ENCODE results near the gene CTNNA2.
"Not testable (repeated sequence)": the region's sequence is repeated elsewhere in the genome, so short reads cannot be mapped to it uniquely, and the experiment has no call there.

The CTNNA2 gene

DNA sequence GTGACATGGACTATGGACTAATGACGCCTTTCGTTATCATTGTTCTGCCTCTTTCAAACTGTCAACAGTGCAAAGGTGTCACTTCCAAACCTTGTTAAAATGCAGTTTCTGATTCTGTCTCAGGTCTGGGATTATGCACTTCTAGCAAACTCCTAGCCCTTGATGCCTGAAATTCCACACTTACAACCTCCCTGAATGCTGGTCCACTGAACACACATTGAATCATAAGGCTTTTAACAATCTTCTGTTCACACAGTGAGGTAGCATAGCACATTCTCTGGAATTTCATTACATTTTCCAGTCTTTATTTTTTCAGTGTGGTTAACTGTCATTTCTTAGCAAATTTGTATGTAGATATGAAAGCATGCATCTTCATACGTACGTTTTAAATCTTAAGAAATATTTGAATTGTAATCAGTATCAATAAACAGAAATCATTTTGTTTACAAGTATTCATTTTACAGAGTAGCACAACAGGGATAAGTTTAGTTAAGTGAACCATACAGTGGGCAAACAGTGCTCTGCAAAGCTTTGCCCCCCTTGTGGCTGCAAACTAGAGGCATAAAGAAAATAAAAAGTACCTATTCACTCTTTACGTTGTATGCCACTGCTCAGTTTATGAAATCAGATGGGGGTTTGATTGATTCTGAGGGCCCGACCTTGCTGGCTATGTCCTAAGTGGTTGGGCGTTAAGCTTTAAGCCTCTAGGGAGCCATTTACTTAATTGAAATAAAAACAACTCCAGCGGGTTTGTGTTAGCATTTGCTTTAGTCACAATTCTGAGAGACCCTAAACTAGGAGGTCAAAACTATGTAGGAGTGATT is 540.9 kb downstream of the CTNNA2 start:
- peak; percentile 44 for DNase-seq

DNA sequence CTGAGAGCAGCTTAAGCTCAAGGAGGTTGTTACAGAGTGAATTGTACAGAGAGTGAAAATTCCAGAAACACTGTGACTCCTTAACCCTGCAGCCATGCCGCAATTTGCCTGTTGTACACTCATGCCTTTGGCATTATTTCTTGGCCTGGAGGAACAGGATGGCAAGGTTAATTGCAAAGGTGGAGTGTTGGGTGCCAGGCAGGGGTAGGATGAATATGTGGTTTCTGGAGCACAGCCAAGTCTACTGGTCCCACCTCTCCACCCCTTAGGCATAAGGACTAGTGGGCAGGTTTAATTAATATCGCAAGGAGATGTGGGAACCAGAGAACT is 541.5 kb downstream of the CTNNA2 start:
- DNase-seq, result peak; percentile 27

GRCh38 chr2:80057956-80058355 is 545.1 kb downstream of the CTNNA2 start:
- no peak for DNase-seq

DNA sequence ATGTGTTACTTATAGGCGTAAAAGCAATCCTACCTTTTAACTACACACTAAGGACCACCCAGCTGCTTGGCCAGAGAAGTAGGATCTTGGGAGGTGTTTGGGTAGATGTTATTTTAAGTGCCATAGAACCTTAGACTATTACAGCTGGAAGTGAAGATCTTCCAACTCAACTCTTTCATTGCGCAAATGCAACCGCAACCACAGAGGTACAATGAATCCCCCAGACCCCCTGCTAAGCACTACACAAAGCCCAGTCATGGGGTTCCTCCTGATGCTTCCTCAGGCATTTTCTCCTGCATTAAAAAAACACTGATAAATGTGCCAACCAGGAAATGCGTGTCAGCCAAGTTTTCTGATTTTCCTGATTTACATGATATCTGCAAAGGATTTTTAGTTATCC is 545.7 kb downstream of the CTNNA2 start:
- DNase-seq, result no peak

GRCh38 chr2:80059447-80059846 is 546.6 kb downstream of the CTNNA2 start:
- DNase-seq, result no peak

- no peak for DNase-seq
Measured at GRCh38 chr2:80061881-80062280, 549.0 kb downstream of the CTNNA2 start.

DNA sequence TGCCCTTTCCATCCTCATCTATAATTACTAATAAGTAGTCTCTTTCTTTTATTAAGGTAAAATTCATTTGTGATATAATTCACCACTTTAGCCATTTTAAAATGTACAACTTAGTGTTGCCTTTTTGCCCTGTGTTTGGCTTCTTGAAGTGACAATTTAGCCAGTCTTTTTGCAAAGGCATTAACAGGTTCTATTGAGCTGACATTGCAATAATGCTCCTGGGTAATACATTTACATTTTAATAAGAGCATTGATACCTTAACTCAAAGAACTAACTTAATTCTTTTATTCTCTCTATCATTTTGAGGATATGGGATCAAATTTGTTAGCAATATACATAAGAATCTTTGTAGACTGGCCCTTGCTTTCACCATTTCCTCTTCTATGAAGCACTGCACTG is 549.4 kb downstream of the CTNNA2 start:
- DNase-seq, result no peak

GRCh38 chr2:80068038-80068731 is 555.3 kb downstream of the CTNNA2 start:
- DNase-seq, result peak; percentile 65

- no peak for DNase-seq
Measured at GRCh38 chr2:80070587-80070986, 557.7 kb downstream of the CTNNA2 start.

GRCh38 chr2:80071941-80072340 is 559.1 kb downstream of the CTNNA2 start:
- DNase-seq, result no peak

DNA sequence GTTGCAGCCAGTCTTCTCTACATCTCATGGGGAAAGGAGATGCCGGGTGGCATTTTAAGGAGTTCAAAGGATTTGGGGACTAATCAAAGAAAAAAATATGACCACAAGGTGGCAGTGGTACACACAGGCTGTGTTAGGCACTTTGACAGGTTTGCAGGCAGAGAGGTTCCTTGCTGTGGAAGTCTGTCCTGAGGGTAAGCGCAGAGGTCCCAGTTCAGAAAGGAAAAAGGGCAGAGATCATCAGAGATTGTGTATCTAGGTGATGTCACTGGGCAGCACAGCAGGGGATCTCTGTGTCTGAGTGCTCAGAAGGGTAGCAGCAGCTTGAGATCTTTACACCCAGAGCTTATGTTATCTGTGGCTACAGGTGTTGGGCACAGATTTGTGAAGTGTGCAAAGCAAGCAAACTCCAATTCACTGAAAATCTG is 560.3 kb downstream of the CTNNA2 start:
- DNase-seq, result peak; percentile 22

DNA sequence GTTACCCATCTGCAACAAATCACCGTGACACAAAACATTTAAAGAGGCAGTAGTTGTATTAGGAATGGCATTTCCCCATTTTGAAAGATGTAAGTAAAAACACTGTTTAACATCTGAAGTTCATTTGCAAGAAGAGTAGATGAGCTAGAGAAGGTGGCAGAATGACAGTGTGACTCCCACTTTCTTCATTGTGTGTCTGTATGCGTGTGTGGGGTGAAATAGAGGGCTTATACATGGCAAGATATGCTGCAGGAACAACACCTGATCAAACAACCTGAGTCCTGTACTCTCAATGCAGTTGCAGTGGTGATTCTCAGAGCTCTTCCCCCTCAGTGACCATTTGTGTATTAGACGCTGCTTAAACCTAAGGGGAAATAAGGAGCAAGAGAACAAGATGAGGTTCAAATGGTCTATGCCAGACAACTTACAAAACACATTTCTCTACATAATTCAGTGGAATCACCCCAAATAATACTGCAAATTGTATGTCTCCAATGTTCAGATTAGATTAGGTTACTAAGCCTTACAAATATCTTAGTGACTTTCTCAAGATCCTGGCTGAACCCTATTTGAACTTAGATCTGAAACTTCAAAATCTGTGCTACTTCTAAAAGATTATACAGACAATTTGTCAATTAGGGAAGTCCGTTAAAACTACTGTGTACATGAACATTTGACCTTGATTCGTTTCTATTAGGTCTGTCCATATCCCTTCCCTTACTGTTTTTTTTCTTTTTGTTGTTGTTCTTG is 561.6 kb downstream of the CTNNA2 start:
- no peak for DNase-seq

- DNase-seq, result no peak
Measured at GRCh38 chr2:80075719-80076118, 562.9 kb downstream of the CTNNA2 start.

DNA sequence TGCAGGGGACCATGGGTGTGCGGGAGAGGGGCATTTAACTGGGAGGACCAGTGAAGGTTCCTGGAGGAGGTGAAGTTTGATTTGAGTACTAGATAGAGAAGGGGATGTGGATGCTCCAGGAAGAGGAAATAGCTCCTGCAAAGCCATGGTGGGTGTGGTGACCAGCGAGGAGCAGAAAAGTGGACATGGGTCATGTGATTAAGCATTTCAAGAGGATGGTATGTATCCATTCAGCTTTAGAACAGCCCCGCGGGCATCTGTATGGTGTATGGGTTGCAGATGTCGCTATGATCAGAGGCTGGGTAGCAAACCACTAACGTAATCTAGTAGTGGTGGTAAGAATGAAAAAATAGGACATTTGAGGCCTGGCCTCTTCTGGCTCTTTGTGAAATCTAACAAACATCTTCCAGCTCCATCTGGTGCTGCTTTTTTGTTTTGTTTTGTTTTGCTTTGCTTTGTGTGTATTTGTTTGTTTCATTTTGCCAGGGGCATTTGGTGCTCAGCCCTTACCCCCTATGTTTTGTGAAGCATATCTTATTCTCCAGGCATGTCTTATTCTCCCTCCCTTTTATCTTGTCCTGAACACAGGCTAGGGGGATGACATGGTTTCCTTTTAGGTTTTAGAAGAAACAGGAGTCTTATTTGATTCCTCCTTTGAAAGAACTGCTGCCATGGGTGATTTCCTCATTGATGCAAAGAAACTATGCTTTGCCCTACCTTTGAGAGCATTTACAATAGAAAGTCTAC is 565.6 kb downstream of the CTNNA2 start:
- no peak for DNase-seq

- DNase-seq, result no peak
Measured at GRCh38 chr2:80080957-80081356, 568.1 kb downstream of the CTNNA2 start.

DNA sequence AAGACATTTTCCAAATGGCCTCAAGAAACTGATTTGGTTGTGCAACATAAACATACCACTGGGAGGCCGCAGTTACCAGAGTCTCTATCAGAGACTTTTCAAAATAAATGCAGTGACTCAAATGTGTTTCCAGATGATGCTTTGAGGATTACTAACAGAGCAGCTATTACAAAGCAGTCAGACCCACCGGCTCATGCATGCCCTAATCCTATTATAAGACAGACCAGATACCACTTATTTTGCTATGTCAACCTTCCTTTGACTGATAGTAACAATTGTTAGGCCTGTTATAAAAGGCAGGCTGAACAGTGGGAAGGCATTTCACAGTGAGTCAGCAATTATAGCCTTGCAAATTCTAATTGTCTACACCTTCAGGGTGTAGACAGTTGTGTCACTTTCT is 574.0 kb downstream of the CTNNA2 start:
- DNase-seq, result no peak

DNA sequence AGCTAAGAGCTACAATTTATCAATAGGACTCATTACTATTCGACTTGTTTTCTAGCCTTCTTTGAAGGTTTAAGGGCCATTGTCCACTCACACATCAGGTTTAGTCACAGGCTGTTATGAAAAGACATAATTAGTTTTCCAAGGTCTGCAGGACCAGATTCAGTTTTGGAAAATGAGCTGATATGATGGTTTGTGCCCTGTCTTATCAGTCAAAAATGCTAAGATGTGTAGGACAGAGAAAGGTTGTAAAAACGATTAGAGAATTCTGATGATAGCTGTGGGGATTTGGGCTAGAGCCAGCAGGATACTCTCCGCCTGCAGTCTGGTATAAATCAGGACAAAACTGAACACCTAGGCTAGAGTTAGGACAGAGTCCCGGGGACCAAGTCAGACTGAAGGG is 578.4 kb downstream of the CTNNA2 start:
- DNase-seq, result no peak

- no peak for DNase-seq
Measured at GRCh38 chr2:80092474-80092873, 579.6 kb downstream of the CTNNA2 start.

DNA sequence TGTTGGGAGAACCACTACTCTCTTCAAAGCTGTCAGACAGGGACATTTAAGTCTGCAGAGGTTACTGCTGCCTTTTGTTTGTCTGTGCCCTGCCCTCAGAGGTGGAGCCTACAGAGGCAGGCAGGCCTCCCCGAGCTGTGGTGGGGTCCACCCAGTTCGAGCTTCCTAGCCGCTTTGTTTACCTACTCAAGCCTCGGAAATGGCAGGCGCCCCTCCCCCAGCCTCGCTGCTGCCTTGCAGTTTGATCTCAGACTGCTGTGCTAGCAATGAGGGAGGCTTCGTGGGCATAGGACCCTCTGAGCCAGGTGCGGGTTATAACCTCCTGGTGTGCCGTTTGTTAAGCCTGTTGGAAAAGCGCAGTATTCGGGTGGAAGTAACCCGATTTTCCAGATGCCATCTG is 585.7 kb downstream of the CTNNA2 start:
- DNase-seq, result not testable (repeated sequence)

GRCh38 chr2:80102026-80102425 is 589.2 kb downstream of the CTNNA2 start:
- no peak for DNase-seq

DNA sequence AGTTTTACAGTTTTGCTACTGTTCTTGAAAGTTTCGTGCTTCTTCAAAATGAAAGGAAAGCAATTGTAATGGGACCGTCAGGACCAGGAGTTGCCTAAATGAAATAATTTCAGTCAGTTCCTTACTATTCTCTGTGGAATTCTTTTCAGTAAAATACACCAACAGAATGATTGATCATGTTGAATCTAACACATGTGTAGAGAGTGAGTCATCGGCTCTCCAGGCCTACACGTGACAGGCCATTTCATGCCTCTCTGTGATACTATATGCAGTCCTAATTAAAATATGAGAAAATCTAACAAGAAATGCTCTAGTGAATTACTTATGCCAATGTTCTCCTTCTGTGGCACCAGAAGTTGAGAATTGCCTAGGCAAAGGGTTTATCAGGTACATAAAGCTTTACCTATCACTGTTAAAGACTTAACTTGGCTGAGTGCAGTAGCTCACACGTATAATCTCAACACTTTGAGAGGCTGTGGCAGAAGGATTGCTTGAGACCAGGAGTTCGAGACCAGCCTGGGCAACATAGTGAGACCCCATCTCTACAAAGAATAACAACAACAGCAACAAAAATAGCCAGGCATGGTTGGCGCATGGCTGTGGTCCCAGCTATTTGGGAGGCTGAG is 592.3 kb downstream of the CTNNA2 start:
- DNase-seq, result no peak

- DNase-seq, result no peak
Measured at GRCh38 chr2:80111185-80111584, 598.3 kb downstream of the CTNNA2 start.

GRCh38 chr2:80112790-80113189 is 599.9 kb downstream of the CTNNA2 start:
- no peak for DNase-seq

All from DMS153 (cell line).